T-helper 2 cell (primary cell): ENCODE data around the gene PSMD3.
A peak's percentile ranks its signal among the peaks of the same experiment; 100 is the strongest.

ENCODE experiments used
- DNase-seq, 5 experiments: peaks; one replicate each; pipeline versions ENCODE4 v3.0.0 to v3.0.0-alpha.2; 2012 to 2022

The PSMD3 gene

DNA sequence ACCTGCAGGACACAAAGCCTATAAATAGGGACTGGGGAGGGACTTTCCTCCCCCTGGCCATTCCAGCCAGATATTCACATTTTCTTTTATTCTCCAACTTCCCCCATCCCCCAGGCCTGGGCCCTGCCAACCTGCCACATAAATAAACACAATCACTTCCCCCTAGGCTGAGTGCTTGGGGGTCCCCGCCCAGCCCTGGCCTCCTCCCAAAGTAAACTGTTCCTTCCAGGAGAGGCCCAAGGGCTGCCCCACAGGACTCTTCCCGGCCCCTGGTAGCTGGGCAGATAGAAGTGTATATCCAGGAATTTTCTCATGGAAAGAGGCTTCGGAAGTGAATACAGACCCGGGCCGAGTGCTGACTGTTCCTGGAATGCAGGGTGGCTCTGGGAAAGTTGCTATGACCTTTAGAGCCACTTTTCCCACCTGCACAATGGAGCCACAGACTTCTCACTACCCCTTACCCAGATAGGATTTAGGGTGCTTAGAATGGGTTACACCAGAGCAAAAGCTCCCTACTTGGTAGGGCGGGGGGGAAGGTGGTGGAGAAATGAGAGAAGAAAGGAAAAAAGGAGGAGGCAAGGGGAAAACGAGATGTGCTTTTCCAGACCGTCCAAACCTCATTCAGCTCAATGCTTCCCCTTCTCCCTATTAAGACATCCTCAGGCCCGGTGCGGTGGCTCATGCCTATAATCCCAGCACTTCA, 43.1 kb downstream of the PSMD3 start:
- no peak for DNase-seq

DNA sequence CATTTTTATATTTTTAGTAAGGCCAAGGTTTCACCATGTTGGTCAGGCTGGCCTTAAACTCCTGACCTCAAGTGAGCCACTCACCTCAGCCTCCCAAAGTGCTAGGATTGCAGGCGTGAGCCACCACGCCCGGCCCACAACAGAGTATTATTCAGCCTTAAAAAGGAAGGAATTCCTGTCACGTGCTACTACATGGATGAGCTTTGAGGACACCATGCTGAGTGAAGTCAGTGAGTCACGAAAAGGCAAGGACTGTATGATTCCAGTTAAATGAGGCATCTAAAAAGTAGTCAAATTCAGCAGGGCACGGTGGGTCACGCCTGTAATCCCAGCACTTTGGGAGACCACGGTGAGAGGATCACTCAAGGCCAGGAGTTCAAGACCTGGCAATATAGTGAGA, 44.3 kb downstream of the PSMD3 start:
- no peak for DNase-seq

DNA sequence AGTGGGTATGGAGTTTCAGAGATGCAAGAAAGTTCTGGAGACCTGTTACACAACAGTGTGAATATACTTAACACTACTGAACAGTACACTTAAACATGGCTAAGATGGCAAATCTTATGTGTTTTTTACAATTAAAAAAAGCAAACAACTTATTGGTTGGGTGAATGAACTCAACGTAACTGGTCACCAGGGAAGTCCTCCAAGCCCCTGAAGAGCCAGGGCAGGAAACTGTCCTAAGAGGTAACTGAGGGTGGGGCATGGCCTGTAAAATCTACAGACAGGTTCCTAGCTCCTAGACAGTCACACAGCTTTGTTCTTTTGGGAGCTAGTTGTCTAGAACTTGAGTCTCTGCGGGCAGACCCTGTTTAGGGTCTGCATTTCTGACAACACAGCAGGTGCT, 45.0 kb downstream of the PSMD3 start:
- peak in 1 of 5 experiments; percentile 45 for DNase-seq

DNA sequence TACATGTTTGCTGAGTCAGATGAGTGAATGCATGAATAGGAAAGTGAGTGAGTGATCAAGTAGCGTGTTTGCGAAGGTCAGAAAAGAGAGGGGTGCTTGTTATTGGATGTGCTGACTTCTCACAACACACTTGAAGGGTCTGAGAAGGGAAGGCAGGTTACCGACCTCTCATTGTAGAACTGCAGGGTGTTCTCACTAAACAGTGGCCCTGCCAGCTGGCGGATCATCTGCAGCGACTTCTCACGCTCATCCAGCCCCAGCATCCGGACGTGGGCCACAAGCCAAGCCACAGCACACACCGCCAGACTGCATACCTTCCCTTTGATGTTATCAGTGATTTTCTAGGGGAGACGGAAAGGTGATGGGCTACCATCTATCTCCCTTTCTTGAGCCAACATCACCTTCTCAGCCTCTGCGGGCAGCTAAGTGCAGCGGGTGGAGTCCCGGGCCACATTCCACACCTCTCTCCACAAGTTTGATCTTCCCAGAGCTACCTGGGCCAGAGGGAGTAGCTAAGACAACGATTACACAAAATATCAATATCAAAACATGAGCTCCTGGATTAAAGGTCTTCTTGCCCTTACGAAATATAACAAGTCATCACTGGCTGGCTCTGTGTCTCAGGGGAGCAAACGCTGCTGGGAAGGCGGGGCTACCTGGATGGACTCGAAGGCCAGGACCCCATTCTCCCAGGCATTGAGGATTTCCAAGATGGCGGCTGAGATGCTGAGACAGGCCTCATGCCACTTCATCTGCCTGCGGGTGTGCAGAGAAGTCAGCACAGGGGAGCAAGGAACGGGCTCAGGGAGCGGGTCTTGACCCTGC, 45.6 kb downstream of the PSMD3 start:
- peak in 2 of 5 experiments; percentile 30 to 83 for DNase-seq

DNA sequence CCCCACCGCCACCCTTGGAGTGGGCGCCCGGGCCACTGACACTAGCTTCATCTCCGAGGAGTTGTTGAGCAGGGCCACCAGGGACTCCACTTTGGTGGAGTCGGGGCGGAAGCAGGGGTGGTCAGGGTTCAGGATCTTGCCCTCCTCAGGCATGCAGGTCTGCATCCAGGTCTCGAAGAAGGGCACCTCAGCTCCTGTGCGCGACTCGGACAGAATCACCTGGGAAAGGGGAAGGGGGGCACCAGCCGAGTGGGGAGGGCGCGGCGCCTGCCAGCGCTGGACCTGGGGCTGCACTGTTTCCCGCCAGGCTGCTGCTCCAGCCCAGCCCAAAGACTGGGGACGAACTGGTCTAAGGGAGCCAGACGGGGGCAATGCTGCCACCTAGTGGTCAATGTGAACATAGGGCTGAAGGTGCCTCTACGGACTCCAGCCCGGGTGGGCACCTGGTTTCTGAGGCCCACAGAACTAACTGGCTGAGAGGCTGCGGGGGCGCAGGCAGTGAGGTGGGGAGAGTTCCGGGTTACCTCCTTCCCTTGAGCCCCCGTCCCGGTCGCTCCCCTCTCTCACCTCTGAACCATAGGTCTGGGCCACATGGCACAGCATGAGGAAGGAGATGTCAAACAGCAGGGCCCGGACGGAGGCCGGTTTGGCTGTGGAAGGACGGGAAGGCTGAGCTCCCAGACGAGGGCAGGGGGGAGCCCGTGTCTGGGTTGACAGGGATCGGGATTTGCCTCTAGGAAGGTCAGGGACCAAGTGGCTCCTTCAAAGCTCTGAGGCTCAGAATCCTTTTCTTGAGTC, 46.4 kb downstream of the PSMD3 start:
- DNase-seq, result peak; percentile 52 to 76 (median 65)

DNA sequence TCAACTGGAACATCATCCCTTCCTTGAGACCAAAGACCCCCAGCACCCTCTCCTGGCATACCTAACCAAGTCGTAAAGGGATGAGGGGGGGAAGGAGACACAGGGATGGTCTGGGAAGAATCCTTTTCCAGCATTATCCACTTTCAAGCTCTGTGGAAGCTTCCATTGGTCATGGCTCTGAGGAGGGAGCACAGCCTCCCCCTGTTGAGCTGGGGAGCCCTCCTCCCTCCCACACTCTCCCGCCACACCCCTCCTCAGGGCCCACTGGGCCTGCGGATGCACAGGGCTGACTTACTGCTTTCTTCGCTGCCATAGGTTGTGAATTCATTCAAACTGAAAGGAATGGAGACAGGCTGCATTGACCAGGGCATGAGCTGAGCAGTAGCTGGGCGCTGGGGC, 47.0 kb downstream of the PSMD3 start:
- DNase-seq, result no peak

DNA sequence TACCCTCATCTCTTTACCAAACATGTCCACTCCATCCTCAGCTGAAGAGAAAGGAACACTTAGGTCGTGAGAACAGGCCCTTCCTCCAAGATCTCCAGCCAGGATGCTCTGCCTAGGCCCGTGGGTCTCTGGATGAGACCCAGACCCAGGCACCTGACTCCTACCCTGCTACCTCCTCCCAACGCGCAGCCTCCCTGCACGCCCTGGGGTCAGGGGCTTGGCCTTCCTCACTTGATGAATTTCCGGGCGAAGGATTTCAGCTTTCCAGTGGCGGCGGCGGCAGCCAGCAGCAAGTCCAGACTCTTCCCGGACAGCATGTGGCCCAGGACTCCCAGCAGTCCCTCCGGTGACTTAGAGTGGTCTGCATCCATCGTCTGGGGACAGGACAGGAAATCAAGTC, 48.0 kb downstream of the PSMD3 start:
- DNase-seq, result no peak

DNA sequence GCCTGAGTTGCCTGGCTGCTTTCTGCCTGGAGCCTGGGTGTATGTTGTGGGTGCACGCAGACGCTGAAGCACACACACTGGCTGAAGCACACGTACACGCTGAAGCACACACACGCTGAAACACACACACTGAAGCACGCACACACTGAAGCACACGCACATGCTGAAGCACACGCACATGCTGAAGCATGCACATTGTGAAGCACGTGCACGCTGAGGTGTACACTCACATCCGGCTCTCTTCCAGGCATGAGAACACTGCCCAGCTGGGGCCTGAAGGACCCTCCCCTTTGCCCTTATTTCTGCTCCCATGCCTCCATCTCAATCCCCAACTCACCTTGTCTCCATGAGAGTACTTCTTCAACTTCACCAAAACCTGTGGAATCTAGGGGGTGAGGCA, 51.1 kb downstream of the PSMD3 start:
- no peak for DNase-seq

DNA sequence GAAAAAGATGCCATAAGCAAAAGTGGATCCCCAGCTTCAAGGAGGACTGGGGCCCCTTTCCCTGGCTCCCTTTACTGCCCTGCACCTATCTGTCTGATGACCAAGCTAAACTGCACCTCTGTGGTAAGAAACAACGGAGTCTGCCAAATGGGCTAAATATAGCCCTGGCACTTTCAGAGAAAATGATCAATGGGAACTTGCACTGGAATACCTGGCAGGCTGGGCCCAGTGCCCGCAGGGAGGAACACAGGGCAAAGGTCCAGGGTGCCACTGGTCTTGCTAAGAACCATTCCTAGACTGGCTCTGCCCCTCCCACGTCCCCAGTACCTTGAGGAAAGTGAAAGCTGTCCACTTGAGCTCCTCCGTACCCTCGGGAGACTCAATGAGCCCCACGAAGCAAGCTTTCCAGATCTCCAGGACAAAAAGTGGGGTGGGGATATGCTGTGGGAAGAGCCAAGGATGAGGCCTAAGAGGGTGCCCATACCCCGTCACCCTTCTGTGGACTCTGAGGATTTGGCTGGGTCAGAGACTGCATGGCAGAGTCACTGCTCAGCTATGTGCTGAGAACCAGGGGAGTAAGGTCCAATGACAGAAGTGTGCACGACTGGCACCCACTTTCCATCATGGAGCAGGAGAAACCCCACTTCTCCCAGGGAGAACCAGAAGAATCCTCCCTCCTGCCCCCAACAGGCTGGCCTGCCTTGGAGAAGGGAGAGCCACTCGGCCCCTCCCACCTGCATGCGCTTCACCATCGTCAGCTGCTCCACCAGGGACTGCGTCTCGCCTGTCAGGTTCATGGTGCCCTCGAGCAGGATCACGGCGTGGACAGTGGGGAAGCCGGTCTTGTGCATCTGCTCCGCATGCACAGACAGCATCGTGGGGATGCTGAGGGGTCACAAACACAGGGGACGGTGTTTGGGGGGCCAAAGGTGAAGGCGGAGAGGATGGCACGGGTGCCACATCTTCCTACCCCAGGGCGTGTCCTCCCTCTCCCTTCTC, 52.0 kb downstream of the PSMD3 start:
- DNase-seq, result no peak

DNA sequence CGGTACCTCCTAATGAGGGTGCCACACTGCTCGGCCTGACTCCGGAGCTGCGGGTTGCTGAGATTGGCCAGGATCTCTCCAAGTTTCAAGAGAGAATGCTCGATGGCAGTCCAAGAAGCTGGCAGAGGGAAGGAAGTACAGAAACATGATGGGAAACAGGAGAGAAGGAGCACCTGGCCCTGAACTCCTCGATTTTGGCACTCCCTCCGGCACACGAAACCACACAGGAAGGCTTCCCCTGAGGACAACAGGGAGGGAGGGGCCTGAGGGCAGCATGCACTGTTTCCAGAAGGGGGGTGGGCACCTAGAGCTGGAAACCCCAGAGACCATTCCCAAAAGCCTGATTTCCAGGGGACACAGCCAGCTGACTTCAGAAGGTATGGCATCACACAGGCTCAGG, 52.7 kb downstream of the PSMD3 start:
- no peak for DNase-seq

DNA sequence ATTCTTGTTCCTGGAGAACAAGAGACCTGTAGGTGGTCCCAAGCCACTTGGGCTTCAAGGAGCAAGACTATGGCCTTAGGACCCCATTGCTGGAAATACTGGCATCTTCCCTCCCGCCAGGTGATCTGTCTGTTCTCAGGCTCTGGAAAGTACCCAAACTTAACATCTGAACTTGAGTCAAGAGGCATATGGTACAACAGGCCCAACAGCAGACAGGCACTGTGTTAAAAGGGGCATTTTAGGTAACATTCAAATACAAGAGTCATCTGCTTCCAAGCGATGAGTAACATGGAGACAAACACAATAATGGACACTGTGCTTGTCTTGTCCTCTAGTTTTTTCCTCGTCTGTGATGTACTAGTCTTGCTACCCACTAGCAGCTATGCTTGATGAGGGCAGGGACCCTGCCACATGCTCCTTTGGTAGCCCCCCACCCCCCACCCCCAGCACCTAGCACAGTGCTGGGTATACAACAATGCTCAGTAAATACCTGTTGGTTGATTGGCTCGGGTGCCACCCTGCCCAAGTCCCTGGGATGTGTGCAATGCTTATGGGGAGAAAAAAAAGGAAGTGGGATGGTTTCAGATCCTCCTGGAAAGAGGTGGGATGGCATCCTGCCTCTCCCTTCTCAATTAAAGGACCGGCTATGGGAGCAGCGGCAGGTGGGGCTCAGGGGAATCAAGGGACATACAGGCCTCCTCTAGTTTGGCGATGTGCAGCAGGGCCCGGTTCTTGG, 54.0 kb downstream of the PSMD3 start:
- DNase-seq, result no peak

DNA sequence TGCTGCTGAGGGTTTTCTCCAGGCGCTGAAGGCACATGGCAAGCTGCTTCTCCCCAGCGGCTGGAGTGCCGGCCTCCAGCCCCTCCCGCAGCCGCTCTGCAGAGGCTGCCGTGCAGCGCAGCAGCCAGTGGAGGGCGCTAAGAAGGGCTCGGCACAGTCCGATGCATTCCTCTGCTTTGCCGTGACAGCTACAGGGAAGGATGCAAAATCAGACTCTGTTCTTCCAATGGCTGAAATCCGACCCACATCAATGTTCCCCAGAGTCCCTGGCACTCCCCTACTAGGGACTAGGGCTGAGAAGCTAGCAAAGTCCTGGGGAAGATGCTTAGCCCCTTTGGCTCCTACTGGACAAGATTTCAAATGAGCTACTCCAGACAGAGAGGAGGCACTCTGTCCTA, 54.6 kb downstream of the PSMD3 start:
- DNase-seq, result no peak

DNA sequence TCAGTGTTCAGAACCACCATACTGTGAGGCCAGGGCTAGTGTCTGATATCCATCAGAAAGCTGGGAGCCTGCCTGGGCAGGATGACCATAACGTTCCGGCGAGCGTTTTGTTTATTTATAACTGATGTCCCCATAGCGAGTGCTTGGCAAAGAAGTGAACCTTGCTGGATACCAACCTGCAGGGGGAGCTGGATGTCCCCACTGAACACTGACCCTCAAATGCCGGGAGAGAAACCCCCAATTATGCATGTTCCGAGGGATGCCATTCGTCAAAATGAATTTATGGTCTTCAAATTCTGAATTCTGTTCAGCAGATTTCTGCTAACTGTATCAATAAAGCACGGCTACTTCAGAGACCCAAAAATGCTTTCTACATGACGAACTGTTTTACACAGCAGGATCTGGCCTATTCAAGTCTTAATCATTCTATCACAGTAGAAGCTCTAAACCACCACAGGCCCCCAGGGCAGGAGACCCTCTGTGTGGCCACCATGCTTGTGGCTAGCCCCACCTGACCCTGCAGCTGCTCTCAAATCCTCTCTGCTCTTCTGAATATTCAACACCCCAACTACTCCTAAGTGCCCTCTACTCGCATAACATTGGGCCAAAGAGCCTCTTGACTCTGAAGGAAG, 58.4 kb downstream of the PSMD3 start:
- DNase-seq, result no peak

DNA sequence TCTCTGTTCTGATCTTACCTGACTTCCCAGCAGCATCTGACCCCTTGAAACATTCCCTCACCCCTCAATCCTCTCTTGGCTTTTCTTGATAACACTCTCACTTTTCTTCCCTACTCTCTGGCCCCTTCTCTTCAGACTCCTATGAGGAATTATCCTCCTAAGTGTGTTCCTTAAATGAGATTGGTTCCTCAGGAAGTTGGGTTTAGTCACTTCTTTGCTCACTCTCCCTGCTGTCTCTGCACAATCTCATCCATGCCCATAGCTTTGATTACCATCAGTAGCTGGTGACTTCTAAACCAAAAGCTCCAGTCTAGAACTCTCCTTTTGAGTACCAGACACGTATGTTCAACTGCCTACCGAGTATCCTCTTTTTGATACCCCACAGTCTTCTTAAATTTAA, 60.6 kb downstream of the PSMD3 start:
- DNase-seq, result no peak
